ENCODE results near the gene MINDY1. TPM values are rescaled to one million over a fixed set of nuclear protein-coding genes. Genes with fewer than 3 reads are reported as not detected.

The MINDY1 gene, protein sequence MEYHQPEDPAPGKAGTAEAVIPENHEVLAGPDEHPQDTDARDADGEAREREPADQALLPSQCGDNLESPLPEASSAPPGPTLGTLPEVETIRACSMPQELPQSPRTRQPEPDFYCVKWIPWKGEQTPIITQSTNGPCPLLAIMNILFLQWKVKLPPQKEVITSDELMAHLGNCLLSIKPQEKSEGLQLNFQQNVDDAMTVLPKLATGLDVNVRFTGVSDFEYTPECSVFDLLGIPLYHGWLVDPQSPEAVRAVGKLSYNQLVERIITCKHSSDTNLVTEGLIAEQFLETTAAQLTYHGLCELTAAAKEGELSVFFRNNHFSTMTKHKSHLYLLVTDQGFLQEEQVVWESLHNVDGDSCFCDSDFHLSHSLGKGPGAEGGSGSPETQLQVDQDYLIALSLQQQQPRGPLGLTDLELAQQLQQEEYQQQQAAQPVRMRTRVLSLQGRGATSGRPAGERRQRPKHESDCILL
- total RNA-seq, result 27.0 and 27.4 TPM in 2 replicates

DNA sequence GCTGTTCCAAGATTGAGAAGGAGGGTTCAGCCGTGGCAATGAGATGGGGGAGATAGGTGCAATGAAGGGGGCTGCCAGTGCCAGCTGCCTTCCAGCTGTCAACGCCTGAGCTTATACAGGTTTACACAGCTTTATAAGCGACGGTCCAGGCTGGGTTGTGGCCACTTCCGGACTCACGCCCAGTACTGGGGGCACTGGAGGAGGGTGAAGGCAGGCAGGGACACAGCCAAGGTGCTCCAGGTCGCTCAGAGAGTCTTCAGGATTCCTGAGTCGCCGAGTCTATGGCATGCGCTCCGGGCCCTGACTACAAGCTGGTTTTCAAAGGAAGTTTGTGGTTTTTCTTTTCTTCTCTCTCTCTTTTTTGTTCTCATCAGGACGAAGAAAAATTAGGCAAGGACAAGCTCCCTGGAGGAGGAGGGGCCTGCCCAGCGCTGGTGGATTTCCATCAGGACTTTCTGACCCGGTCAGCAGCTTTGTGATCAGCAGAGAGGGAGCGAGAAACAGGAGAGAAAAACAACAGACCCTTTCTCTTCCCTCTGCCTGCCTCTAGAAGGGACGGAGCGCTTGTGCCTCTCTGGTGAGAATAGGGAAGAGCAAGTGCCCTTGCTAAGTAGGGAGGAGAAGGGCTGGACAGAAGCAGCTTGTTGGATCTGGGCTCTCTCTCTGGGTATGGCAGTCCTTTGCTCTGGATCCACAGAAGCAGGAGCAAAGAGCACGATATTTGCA lies at the start of gene MINDY1:
MINDY1 (minus strand) TSS at position 576 of the 726 bp plus-strand sequence. CDS start 4,285 bp downstream, outside the sequence.
- intact Hi-C loops (cut with micrococcal nuclease), result loop anchor here (1.0 to 5.0 kb wide), 3 partner anchors 10 to 451 kb away; partner anchors contain the start of gene POGZ

DNA sequence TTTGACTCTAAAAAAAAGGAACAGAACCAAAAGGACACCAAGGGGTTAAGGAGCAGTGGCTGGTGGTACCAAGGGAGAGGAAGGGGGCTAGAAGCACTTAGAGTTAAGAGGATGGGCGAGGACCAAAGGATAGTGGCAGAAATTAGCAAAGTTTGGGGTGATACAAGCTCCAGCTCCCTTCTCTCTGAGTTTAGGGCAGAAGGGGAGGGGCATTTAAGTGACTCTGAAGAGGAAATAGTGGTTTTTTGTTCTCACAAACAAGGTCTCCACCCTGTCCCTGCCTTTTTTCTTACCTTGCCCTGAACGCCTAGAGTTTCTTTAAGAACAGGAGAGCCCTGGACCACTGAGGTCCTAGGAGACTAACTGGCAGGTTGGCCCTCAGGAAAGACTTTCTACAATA lies 49.4 kb upstream of the MINDY1 start:
- intact Hi-C loops (cut with micrococcal nuclease), result loop anchor here (1.0 to 5.0 kb wide), 9 partner anchors 8 to 694 kb away; partner anchors contain the start of genes GOLPH3L, MCL1, RPRD2 and TARS2

DNA sequence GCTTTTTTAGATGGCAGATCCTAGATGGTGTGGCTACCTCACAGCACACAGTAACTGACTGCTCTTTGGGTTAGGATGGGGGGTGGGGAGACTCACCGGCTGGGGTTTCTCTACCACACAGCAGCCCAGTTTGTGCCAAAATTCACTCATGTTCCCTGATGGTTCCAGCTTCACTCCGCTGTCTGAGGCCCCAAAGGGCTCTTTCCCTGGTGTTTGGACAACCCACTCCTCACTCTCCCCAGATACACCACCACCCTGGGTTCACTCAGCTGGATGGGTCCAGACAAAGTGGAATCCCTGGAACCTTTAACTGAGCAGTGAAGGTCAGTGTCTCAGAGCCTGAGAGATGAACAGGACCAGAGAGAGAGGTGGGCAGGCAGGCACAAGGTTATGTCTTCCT lies 48.9 kb upstream of the MINDY1 start:
- intact Hi-C loops (cut with micrococcal nuclease), result loop anchor here (2.0 to 5.0 kb wide), 8 partner anchors 15 to 693 kb away; partner anchors contain the start of genes BNIPL, GABPB2, GOLPH3L and MCL1

DNA sequence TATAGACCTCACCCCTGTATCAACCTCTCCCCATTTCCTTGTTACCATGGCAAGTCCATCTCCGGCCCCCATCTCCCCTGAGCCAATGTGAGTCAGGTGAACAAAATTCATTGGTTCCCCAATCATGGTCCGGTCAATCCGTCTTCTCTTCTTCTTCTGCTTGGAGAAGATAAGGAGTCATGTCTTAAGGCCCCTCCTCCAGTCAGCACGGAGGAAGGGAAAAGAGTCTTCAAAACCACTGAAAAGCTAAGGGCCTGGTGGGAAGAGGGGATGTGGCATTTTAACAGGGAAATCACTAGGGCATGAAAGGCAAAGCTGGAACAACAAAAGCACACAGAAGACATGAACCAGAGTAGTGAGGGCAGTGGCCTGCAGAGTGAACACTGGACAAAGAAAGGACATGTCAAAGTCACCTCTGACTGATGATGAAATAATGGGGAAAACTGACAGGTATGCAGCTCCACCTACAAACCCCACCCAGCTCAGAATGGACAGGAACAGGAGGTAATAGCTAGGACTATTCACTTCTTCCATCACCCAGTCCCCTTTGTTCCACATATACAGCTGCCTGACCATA lies 48.4 kb upstream of the MINDY1 start:
- intact Hi-C loops (cut with micrococcal nuclease), result loop anchor here (2.0 to 5.0 kb wide), 8 partner anchors 16 to 693 kb away; partner anchors contain the start of genes BNIPL, GABPB2, GOLPH3L and MCL1

DNA sequence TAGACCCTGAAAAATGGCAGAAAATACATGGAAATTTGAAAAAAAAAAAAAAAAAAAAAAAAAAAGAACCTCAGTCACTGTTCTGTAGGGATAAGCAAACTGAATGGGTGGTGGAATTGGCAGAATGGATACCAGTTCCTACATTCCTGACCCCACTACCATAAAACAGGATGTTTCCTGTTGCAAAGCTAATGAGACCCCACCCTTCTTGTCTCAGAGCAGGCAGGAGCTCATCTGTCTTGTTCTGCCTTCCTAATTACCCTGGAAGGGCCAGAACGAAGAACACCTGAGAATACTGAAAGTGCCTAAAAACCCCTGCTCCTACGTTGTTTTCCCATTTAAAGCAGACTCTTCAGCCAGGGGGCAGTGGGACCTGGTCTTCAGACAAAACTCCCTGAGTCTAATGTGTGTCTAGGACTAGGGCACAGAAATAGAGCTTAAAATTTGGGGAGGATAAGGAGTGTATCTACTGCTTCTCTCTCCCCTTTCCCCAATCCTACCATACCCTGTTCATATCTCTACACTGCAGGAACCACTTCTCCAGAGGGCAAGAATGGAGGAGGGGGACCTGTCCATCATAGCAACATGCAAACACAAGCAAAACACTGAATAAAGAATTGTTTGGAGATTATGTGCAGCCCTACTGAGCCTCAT lies 44.8 kb upstream of the MINDY1 start:
- intact Hi-C loops (cut with micrococcal nuclease), result no loop called here

DNA sequence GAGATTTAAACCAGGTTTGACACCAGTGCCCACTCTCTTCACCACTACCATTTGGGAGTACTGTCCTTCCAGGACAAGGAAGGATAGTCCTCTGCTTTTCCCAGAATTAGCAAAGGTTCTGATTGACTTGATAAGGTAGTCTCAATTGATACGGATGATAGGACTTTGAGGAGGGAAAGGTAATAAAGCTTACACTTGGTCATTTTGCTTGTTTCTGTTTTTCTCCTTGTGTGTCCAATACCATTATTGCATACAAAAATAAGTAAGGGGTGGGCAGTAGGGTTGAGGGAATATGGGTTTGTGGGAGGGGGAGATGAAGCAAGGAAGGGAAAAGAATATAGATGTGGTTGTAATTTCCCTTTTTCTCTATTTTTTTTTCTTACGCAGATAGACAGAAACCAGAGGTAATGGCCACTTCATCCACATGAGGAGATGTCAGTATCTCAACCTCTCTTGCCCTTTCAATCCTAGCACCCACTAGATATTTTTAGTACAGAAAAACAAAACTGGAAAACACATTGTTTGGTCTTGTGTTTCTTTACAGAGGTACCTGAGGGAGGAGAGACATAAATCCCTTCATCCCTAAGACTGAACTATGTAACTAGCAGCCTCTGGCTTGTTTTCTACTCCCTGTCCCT lies 43.5 kb upstream of the MINDY1 start:
- intact Hi-C loops (cut with micrococcal nuclease), result no loop called here

DNA sequence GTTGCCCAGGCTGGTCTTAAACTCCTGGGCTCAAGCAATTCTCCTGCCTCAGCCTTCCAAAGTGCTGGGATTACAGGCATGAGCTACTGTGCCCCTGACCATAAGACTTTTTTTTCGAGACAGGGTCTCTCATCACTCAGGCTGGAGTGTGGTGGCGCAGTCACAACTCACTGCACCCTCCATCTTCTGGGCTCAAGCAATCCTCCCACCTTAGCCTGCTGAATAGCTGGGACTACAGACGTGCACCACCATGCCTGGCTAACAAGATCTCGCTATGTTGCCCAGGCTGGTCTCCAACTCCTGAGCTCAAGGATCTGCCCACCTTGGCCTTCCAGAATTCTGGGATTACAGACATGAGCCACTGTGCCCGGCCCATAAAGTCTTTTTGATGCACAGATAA lies 42.8 kb upstream of the MINDY1 start:
- intact Hi-C loops (cut with micrococcal nuclease), result loop anchor here (2.0 kb wide), 3 partner anchors 25 to 71 kb away; partner anchors contain the start of gene PRUNE1

DNA sequence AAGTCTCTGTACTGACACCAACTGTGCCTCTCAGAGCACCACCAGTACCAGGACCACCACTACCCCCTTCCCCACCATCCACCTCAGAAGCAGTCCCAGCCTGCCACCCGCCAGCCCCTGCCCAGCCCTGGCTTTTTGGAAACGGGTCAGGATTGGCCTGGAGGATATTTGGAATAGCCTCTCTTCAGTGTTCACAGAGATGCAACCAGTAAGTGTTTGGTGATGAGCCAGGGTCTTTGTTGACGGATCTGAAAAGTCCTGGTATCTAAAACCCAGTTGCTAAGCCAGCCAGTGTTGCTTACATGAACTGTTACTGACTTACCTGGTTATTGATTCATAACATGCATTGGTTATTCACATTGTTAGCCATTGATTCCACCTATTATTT lies 41.9 kb upstream of the MINDY1 start:
- intact Hi-C loops (cut with micrococcal nuclease), result loop anchor here (1.0 to 2.0 kb wide), 5 partner anchors 8 to 70 kb away; partner anchors contain the start of gene PRUNE1

DNA sequence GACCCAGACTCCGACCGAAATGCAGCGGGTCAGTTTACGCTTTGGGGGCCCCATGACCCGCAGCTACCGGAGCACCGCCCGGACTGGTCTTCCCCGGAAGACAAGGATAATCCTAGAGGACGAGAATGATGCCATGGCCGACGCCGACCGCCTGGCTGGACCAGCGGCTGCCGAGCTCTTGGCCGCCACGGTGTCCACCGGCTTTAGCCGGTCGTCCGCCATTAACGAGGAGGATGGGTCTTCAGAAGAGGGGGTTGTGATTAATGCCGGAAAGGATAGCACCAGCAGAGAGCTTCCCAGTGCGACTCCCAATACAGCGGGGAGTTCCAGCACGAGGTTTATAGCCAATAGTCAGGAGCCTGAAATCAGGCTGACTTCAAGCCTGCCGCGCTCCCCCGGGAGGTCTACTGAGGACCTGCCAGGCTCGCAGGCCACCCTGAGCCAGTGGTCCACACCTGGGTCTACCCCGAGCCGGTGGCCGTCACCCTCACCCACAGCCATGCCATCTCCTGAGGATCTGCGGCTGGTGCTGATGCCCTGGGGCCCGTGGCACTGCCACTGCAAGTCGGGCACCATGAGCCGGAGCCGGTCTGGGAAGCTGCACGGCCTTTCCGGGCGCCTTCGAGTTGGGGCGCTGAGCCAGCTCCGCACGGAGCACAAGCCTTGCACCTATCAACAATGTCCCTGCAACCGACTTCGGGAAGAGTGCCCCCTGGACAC lies 41.4 kb upstream of the MINDY1 start:
- intact Hi-C loops (cut with micrococcal nuclease), result loop anchor here (1.0 to 2.0 kb wide), 5 partner anchors 8 to 69 kb away; partner anchors contain the start of gene PRUNE1

DNA sequence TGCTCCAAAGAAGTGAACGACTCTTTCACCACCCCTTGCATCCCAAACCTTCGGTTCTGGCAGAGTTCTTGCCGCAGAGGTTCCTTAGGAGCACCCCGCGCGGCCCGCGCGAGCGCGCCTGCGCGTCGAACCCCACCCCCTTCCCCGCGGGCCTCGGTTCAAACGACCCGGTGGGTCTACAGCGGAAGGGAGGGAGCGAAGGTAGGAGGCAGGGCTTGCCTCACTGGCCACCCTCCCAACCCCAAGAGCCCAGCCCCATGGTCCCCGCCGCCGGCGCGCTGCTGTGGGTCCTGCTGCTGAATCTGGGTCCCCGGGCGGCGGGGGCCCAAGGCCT lies 40.9 kb upstream of the MINDY1 start, which contains the start of gene C1orf56:
C1orf56 (plus strand) TSS at position 161 of the 334 bp plus-strand sequence; CDS start at position 258, 97 bp downstream.
- intact Hi-C loops (cut with micrococcal nuclease), result no loop called here

DNA sequence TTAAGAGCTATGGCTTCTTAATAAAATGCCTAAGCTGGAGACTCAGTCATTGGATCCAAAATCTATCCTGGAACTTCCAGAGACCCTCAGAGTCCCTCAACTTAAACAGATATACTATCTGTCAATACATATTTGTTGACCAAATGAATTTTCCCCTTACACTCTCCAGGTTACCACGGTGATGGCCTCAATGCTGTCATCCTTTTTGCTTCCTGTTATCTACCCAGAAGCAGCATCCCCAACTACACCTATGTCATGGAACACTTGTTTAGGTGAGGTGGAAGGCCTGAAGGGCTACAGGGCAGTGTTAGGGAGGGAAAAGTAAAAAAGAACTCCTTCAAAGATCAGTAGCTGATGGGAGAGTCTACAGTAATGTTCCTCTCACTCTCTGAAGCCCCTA lies 36.5 kb upstream of the MINDY1 start:
- intact Hi-C loops (cut with micrococcal nuclease), result loop anchor here (2.0 kb wide), 1 partner anchor 16 kb away; the partner anchor contains the start of gene CDC42SE1

DNA sequence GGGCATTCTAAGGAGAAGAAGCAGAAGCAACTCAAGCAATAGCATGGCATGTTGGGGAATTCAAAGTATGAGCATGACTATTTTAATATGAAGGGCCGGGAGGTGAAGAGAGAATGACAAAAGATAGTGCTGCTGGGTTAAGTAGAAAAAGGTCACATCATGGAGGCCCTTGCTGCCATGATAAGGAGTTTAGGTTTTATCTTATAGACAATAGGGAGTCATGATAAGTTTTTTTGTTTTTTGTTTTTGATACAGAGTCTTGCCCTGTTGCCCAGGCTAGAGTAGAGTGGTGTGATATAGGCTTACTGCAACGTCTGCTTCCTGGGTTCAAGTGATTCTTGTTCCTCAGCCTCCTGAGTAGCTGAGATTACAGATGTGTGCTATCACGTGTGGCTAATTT lies 32.8 kb upstream of the MINDY1 start:
- intact Hi-C loops (cut with micrococcal nuclease), result no loop called here

DNA sequence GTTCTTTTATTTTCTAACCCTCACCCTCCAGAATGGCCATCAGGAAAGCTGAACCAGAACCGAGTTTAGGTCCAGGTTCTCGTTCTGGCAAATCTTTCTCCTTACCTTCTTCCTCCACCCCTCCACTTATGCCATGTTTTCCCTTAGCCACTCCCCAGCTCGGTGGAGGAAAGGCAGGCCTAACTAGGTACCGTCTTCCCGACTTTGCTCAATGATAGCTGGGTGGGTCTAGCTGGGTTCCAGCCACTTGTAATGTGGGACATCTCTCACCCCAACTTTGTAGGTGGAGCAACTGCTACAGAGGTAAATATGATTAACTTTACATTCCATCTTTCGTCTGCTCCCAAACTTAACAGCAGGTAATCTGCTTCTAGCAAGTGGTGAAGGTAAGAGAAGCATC lies 30.3 kb upstream of the MINDY1 start:
- intact Hi-C loops (cut with micrococcal nuclease), result loop anchor here (2.0 kb wide), 1 partner anchor 18 kb away; no protein-coding TSS in a partner anchor

DNA sequence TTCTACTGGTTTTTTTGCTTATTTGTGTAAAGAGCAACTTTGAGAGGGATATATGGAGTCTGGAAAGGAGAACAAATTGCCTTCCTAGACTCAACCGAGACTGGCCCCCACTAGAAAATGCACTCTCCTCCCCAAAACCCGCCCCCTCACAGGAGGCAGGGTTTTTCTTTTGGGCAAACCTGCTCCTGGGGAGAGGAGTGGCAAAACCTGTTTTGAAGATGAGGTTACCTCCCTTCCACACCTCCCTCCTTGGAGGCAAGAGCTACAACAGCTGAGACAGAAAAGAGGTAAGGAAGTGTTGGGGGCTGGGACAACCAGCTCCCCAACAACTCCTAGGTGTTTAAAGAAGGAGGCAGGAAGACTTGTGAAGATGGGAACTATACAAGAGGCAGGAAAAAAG lies 29.7 kb upstream of the MINDY1 start, which contains the start of gene BNIPL:
BNIPL (plus strand) TSS at position 231 of the 400 bp plus-strand sequence; CDS start at position 371, 140 bp downstream.
- intact Hi-C loops (cut with micrococcal nuclease), result loop anchor here (2.0 kb wide), 1 partner anchor 18 kb away; no protein-coding TSS in a partner anchor

DNA sequence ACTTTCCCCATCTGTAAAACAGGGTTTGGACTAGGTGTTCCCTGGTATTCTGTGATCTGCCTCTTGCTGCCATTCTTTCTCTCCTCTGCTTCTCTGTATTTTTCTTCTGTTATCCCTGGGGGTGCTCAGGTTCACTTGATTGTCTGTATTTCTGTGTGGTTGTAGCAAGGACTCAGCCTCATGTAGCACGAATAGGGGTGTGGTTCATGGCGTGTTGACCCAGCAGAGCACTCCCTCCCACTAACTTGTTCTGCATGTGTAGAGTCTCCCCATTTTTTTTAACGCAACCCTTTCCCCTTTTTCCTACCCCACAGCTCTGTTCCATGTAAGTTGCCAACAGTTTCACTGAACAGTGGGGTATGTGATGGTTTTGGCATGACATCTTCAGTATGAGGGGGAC lies 28.5 kb upstream of the MINDY1 start:
- intact Hi-C loops (cut with micrococcal nuclease), result no loop called here

DNA sequence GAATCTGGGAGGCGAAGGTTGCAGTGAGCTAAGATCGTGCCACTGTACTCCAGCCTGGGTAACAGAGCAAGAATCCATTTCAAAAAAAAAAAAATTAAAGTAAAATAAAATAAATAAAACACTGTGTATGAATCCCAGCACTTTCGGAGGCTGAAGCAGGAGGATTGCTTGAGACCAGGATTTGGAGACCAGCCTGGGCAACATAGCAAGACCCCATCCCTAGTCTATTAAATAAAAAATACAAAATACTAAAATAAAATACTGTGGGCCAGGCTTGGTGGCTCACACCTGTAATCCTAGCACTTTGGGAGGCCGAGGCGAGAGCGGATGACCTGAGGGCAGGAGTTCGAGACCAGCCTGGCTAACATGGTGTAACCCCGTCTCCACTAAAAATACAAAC lies 25.5 kb upstream of the MINDY1 start:
- intact Hi-C loops (cut with micrococcal nuclease), result no loop called here

DNA sequence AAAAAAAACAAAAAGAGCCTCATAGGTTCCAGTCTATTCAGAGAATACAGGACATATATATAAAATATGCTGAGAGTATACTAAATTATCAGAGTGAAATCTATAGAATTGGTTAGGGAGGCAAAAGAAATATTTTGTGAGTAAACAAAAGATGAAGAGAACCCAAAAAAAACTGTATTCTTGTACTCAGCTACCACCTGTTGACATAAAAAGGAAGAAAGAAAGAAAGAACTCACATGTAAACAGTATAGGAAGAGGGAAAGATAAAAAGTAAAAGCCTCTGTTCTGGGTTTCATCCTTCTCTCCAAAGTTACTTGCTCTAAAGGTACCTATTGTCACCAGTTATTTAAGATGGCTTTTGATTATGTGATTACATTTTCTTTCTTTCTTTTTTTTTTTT lies 19.8 kb upstream of the MINDY1 start:
- intact Hi-C loops (cut with micrococcal nuclease), result no loop called here

DNA sequence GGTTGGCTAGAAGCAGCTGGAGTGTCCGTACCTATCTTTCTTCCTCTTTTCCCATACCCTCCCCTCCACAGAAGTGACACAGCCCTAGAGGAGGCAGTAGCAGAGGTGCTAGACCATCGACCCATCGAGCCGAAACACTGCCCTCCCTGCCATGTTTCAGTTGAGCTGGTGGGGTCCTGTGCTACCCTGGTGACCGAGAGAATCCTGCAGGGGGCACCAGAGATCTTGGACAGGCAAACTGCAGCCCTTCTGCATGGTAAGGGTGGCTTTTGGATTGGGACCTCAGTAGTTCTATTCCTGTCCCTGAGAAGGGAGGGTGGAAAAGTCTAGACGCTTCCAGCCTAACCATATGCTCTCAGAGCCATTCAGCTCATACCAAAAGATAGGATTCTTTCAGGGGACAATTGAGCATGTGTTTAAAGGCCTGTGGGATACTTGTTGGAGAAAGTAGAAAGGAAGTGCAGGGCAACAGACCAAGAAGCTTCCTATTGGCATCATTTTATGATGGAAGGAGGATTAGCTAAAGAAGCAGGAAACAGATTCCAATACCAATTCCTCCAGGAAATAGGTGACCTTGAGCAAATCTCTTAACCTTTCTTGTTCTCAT lies 17.9 kb upstream of the MINDY1 start:
- intact Hi-C loops (cut with micrococcal nuclease), result loop anchor here (1.0 to 2.0 kb wide), 7 partner anchors 24 to 227 kb away; partner anchors contain the start of genes GABPB2, MLLT11, SEMA6C and TNFAIP8L2

DNA sequence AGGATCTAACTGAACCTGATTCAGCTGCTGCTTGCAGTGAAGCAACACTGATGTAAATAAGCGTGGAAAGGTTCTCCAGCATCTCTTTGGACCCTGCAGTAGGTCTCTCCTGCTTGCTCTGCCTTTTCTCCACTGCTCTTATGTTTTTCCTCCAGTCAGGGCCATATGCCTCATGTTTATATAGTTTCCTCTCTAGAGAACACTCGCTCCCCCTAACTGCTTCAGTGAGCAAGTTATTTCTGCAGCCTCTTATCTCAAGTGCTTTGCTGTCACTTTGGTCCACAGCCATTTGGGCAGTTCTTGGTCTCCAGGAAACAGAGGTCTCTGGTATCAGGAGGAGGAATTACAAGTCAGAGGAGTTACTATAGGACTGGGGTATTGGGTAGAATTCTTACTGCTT lies 6.8 kb upstream of the MINDY1 start:
- intact Hi-C loops (cut with micrococcal nuclease), result no loop called here

Measured in T-helper 1 cell treated with Interleukin-12 subunit alpha and Interleukin-12 subunit beta and Interleukin-4 antibody, amounts not matched to agents 30 ng/mL and 1 ng/mL, for 36 hours (primary cell).